Stomach (tissue), 4 donors: ENCODE measurements around the gene EMX1.

Experiments
- CTCF ChIP-seq, 7 experiments: fragments of 450-650 bp in 4 of 7; fragments of 200-600 bp in 3 of 7; sonication (generic) in 3 of 7; IDR thresholded peaks; one replicate each; pipeline ENCODE4 v1.5.1; 2016 to 2019; ENCODE audit warnings: antibody characterized with exemption in 7 of 7, control low read depth in 2 of 7, mild to moderate bottlenecking in 1 of 7
- EP300 ChIP-seq: sonication (generic); formaldehyde crosslinking; IDR thresholded peaks from one replicate; pipeline ENCODE4 v1.6.1; 2017; ENCODE audit warnings: antibody characterized with exemption
- POLR2A ChIP-seq, 4 donors: fragments of 450-650 bp; IDR thresholded peaks; one replicate each; pipeline ENCODE4 v1.6.1; 2016; ENCODE audit warnings: antibody characterized with exemption in 4 of 4, control low read depth in 2 of 4, mild to moderate bottlenecking in 1 of 4, moderate library complexity in 1 of 4
- POLR2AphosphoS5 ChIP-seq, 3 donors: sonication (generic); formaldehyde crosslinking; IDR thresholded peaks; one replicate each; pipeline ENCODE4 v1.6.1; 2016; ENCODE audit warnings: antibody characterized with exemption in 3 of 3

GRCh38 chr2:72953528-72953927 is 36.2 kb downstream of the EMX1 start:
- TF ChIP-seq CTCF (IDR thresholded peaks at IDR 0.05), result no peak
- TF ChIP-seq EP300, result no peak
- no peak for TF ChIP-seq POLR2AphosphoS5 (IDR thresholded peaks at IDR 0.05)
- TF ChIP-seq POLR2A (IDR thresholded peaks at IDR 0.05), result no peak
